ENCODE measurements around the gene OTOP2. TPM values are rescaled to one million over a fixed set of nuclear protein-coding genes. Genes with fewer than 3 reads are reported as not detected.

Gene OTOP2
- total and polyA plus RNA-seq, 9 of the 15 experiments (the other 6 are each of a cell fraction or from before 2014, with no cell fraction given), result 0.04 to 0.36 (median 0.14) TPM; not detected in 1

DNA sequence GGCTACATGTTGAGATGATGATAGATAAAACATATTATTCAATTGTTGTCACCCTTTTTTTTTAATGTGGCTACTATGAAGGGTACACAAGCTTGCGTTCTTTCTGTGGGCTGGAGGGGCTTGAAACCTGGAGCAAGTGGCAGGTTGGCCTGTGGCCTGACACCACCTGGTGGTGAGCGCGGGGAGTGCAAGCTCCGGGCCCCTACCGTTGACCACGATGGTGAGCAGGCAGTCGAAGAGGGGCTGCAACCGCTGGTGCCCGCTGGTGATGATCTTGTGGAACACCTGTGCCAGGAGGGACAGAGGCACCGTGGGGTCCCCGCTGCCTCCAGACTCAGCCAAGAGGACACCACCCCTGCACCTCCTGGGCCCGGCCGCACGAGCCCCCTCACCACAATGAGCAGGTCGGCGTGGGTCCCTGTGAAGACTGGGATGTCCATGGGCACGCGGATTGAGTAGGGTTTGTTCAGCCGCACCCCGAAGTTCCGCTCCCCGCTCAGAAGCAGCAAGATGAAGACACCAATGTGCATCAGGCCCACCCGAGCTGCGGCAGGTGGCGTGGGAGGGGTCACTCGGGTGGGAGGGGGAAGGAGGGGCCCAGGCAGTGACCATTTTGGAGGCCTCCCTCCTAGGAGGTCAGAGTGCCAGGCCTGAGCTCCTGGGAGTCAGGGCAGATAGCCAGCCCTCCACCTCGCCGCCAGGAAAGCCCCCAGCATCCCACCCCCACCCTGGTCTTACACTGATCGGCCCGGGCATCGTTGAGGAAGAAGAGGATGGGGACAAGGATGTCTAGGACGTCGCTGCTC is 34.1 kb downstream of the OTOP2 start:
- no TSS peak for BruUV-seq (replicated peaks)
- ChIA-PET POLR2A (interaction anchor here (0.6 to 1.4 kb wide), 8 partner anchors 38 to 571 kb away, joined by 3 to 4 read pairs (median 3); partner anchors contain the start of gene MRPL58), CTCF (ENCODE audit: low intra/inter-chr PET ratio) (interaction anchor here (0.7 to 6.3 kb wide), 7 partner anchors 34 to 301 kb away, joined by 3 to 86 read pairs (median 5); partner anchors contain the start of genes OTOP2 and USH1G)
- peaks cover 10 to 51% of the 10 kb centered on the region in 2 experiments; a peak in 4 of 5 replicates for H3K4me1 ChIP-seq (replicated peaks in 1 of 2; ENCODE audit: control insufficient read depth in 2 of 2, insufficient read depth in 2 of 2, low read length in 2 of 2)
- 0 out of 2 replicates have a peak overlapping the region, but pooled peaks have one; percentile 27 for H2AFZ ChIP-seq (ENCODE audit: low read depth, low read length)
- no peaks in the 10 kb centered on the region for H3K9me1 ChIP-seq (ENCODE audit: control insufficient read depth, insufficient read depth, low read length)
- peak overlapping the region in 1 of 2 experiments; percentile 53; a peak in 1 of 4 replicates for H3K9ac ChIP-seq (ENCODE audit: insufficient read depth in 1 of 2, low read depth in 2 of 2, low read length in 2 of 2)
- intact Hi-C loops (cut with micrococcal nuclease) (loop anchor here (1.0 to 5.0 kb wide), 2 partner anchors 35 to 91 kb away; partner anchors contain the start of gene USH1G), in situ Hi-C loops (cut with MboI) (loop anchor here (5.0 kb wide), 3 partner anchors 36 to 216 kb away; partner anchors contain the start of genes OTOP2 and USH1G)
- H3K36me3 ChIP-seq (ENCODE audit: control insufficient read depth, insufficient read depth, low read length), result no peaks in the 10 kb centered on the region
- peaks cover 4% of the 10 kb centered on the region; the same call in 1 of the 2 replicates for H3K9me3 ChIP-seq (replicated peaks; ENCODE audit: control insufficient read depth, insufficient read depth, low read depth, low read length)
- H3K4me2 ChIP-seq (ENCODE audit: insufficient read depth, low read length), result no peak overlapping the region
- no peak overlapping the region for H3K27ac ChIP-seq (ENCODE audit: extremely low read depth, low read depth, low read length)
- H4K20me1 ChIP-seq (replicated peaks; ENCODE audit: control insufficient read depth, insufficient read depth, low read length), result no peaks in the 10 kb centered on the region
- WGBS (ENCODE audit: insufficient coverage, low coverage, missing lambda C conversion rate), result 15% methylated on average over 24 of the region's 33 CpGs
- FAIRE-seq (peak; percentile 87), DNase-seq (ENCODE audit: extremely low read depth in 1 of 4, low spot score in 3 of 4) (peak; percentile 80 to 86 (median 84)), ATAC-seq (peak; percentile 61)
- no peaks in the 10 kb centered on the region for H3K79me2 ChIP-seq (ENCODE audit: control insufficient read depth, insufficient read depth, low read length)
- no peaks in the 10 kb centered on the region; a peak in 1 of 5 replicates for H3K27me3 ChIP-seq (ENCODE audit: control insufficient read depth in 2 of 2, insufficient read depth in 2 of 2, low read length in 2 of 2)
- H3K4me3 ChIP-seq, result no peak overlapping the region
- TF ChIP-seq, protein P1, sequence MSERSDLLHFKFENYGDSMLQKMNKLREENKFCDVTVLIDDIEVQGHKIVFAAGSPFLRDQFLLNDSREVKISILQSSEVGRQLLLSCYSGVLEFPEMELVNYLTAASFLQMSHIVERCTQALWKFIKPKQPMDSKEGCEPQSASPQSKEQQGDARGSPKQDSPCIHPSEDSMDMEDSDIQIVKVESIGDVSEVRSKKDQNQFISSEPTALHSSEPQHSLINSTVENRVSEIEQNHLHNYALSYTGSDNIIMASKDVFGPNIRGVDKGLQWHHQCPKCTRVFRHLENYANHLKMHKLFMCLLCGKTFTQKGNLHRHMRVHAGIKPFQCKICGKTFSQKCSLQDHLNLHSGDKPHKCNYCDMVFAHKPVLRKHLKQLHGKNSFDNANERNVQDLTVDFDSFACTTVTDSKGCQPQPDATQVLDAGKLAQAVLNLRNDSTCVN (CRISPR knock-in tag; IDR thresholded peaks at IDR 0.05), result no peak
- TF ChIP-seq KLF6 (CRISPR knock-in tag; IDR thresholded peaks at IDR 0.05; ENCODE audit: borderline replicate concordance) (no peak), HMGN3 (IDR thresholded peaks at IDR 0.05; ENCODE audit: borderline replicate concordance, extremely low read depth, insufficient read length, low read depth, low read length) (no peak), YBX1 (IDR thresholded peaks at IDR 0.05) (no peak), ZFP36 (IDR thresholded peaks at IDR 0.05; ENCODE audit: low read depth, low read length, partially characterized antibody) (no peak), HMG20B (CRISPR knock-in tag; IDR thresholded peaks at IDR 0.05) (no peak), STAT5B (CRISPR knock-in tag; IDR thresholded peaks at IDR 0.05) (no peak), COPS2 (conservative IDR thresholded peaks at IDR 0.05) (no peak), POLR3A (IDR thresholded peaks at IDR 0.05; ENCODE audit: borderline replicate concordance, extremely low read depth, insufficient read depth, insufficient read length) (no peak)
- TF ChIP-seq, protein P2, sequence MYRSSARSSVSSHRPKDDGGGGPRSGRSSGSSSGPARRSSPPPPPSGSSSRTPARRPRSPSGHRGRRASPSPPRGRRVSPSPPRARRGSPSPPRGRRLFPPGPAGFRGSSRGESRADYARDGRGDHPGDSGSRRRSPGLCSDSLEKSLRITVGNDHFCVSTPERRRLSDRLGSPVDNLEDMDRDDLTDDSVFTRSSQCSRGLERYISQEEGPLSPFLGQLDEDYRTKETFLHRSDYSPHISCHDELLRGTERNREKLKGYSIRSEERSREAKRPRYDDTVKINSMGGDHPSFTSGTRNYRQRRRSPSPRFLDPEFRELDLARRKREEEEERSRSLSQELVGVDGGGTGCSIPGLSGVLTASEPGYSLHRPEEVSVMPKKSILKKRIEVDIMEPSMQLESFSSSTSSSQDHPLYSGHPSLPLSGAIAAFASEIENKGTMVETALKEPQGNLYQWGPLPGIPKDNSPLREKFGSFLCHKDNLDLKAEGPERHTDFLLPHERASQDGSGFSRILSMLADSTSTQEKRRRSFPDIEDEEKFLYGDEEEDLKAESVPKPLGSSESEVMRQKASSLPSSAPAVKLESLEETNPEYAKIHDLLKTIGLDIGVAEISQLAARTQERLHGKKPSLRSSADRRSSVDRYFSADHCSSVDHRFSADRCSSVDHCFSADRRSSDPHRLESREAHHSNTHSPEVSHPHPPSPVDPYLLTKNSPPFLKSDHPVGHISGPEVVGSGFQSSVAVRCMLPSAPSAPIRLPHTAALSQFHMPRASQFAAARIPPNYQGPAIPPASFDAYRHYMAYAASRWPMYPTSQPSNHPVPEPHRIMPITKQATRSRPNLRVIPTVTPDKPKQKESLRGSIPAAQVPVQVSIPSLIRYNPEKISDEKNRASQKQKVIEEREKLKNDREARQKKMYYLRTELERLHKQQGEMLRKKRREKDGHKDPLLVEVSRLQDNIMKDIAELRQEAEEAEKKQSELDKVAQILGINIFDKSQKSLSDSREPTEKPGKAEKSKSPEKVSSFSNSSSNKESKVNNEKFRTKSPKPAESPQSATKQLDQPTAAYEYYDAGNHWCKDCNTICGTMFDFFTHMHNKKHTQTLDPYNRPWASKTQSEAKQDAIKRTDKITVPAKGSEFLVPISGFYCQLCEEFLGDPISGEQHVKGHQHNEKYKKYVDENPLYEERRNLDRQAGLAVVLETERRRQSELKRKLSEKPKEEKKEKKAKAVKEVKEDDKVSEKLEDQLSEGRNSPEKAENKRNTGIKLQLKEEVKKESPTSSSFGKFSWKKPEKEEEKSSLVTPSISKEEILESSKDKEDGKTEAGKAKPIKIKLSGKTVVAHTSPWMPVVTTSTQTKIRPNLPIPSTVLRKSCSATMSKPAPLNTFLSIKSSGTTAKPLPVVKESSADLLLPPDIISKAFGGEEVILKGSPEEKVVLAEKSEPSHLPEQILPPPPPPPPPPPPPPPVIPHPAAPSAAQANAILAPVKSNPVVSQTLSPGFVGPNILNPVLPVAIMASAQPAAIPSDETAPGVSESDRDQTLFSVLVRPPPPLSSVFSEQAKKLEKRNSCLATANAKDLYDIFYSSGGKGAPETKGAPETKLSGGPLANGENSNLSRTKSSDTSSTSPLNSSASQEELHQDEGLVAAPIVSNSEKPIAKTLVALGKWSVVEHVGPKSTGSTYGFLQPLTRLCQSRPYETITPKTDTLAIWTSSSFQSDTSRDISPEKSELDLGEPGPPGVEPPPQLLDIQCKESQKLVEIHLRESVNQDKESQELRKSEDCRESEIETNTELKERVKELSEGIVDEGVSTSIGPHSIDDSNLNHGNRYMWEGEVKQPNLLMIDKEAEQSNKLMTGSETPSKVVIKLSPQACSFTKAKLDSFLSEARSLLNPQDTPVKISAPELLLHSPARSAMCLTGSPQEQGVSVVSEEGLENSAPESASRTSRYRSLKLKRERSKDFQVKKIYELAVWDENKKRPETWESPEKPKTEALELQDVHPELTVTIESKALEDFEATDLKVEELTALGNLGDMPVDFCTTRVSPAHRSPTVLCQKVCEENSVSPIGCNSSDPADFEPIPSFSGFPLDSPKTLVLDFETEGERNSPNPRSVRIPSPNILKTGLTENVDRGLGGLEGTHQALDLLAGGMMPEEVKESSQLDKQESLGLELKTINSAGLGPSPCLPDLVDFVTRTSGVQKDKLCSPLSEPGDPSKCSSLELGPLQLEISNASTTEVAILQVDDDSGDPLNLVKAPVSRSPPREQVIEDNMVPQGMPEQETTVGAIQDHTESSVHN (IDR thresholded peaks at IDR 0.05; ENCODE audit: borderline replicate concordance in 1 of 2, low read depth in 1 of 2), result no peak
